ENCODE results near the gene MRGPRF.

MRGPRF gene

GRCh38 chr11:68966894-68967780 is 45.9 kb downstream of the MRGPRF start:
- TF ChIP-seq EZH2phosphoT487 (IDR thresholded peaks at IDR 0.05; ENCODE audit: low read depth) (no peak), CTCF (IDR thresholded peaks at IDR 0.05; ENCODE audit: low read depth, low read length) (no peak)

GRCh38 chr11:68965901-68966853 is 46.9 kb downstream of the MRGPRF start:
- H3K9me3 ChIP-seq (ENCODE audit: insufficient read depth, low read length): no peaks in the 10 kb centered on the region
- H3K27ac ChIP-seq (ENCODE audit: low read length): no peak overlapping the region
- TF ChIP-seq EZH2phosphoT487 (IDR thresholded peaks at IDR 0.05; ENCODE audit: low read depth): no peak
- no peak overlapping the region for H2AFZ ChIP-seq (ENCODE audit: low read depth, low read length)
- H3K4me1 ChIP-seq (ENCODE audit: low read length): no peaks in the 10 kb centered on the region
- no peaks in the 10 kb centered on the region for H3K36me3 ChIP-seq (replicated peaks; ENCODE audit: low read depth, low read length)
- no peak overlapping the region for H3K9ac ChIP-seq (ENCODE audit: low read length)
- no peak overlapping the region for H3K4me2 ChIP-seq (ENCODE audit: low read length)
- no peaks in the 10 kb centered on the region for H3K79me2 ChIP-seq (ENCODE audit: low read length)
- H3K4me3 ChIP-seq (ENCODE audit: low read length): no peak overlapping the region
- H4K20me1 ChIP-seq (ENCODE audit: insufficient read depth, low read length): no peaks in the 10 kb centered on the region
- peaks cover 24% of the 10 kb centered on the region for H3K27me3 ChIP-seq (ENCODE audit: low read depth, low read length)

More at GRCh38 chr11:68966894-68967780, 45.9 kb downstream of the MRGPRF start:
- no peak overlapping the region for H3K9ac ChIP-seq (ENCODE audit: low read length)
- peaks cover 27% of the 10 kb centered on the region for H3K27me3 ChIP-seq (ENCODE audit: low read depth, low read length)
- no peaks in the 10 kb centered on the region for H3K9me3 ChIP-seq (ENCODE audit: insufficient read depth, low read length)
- no peak overlapping the region for H3K4me2 ChIP-seq (ENCODE audit: low read length)
- no peaks in the 10 kb centered on the region for H3K4me1 ChIP-seq (ENCODE audit: low read length)
- no peak overlapping the region for H2AFZ ChIP-seq (ENCODE audit: low read depth, low read length)
- no peak overlapping the region for H3K27ac ChIP-seq (ENCODE audit: low read length)
- no peaks in the 10 kb centered on the region for H3K79me2 ChIP-seq (ENCODE audit: low read length)
- no peaks in the 10 kb centered on the region for H4K20me1 ChIP-seq (ENCODE audit: insufficient read depth, low read length)
- H3K4me3 ChIP-seq (ENCODE audit: low read length): no peak overlapping the region
- H3K36me3 ChIP-seq (replicated peaks; ENCODE audit: low read depth, low read length): no peaks in the 10 kb centered on the region

GRCh38 chr11:68963779-68964178 is 49.3 kb downstream of the MRGPRF start:
- Histone ChIP-seq H4K20me1 (ENCODE audit: insufficient read depth, low read length) (no peaks in the 10 kb centered on the region), H2AFZ (ENCODE audit: low read depth, low read length) (no peak overlapping the region), H3K4me3 (ENCODE audit: low read length) (no peak overlapping the region), H3K36me3 (replicated peaks; ENCODE audit: low read depth, low read length) (no peaks in the 10 kb centered on the region), H3K27me3 (ENCODE audit: low read depth, low read length) (peaks cover 11% of the 10 kb centered on the region; the same call in 1 of the 2 replicates), H3K9ac (ENCODE audit: low read length) (no peak overlapping the region), H3K9me3 (ENCODE audit: insufficient read depth, low read length) (no peaks in the 10 kb centered on the region), H3K79me2 (ENCODE audit: low read length) (no peaks in the 10 kb centered on the region), H3K4me1 (ENCODE audit: low read length) (no peaks in the 10 kb centered on the region), H3K4me2 (ENCODE audit: low read length) (no peak overlapping the region), H3K27ac (ENCODE audit: low read length) (no peak overlapping the region)
- no peak for TF ChIP-seq CTCF (IDR thresholded peaks at IDR 0.05; ENCODE audit: low read depth, low read length)
- TF ChIP-seq EZH2phosphoT487 (IDR thresholded peaks at IDR 0.05; ENCODE audit: low read depth): no peak

GRCh38 chr11:68962527-68963250 is 50.4 kb downstream of the MRGPRF start:
- H3K27ac ChIP-seq (ENCODE audit: low read length): no peak overlapping the region
- no peaks in the 10 kb centered on the region for H3K4me1 ChIP-seq (ENCODE audit: low read length)
- TF ChIP-seq CTCF (IDR thresholded peaks at IDR 0.05; ENCODE audit: low read depth, low read length) (no peak), EZH2phosphoT487 (IDR thresholded peaks at IDR 0.05; ENCODE audit: low read depth) (no peak)
- H3K27me3 ChIP-seq (ENCODE audit: low read depth, low read length): peaks cover 8% of the 10 kb centered on the region; the same call in 1 of the 2 replicates
- no peaks in the 10 kb centered on the region for H3K9me3 ChIP-seq (ENCODE audit: insufficient read depth, low read length)
- H2AFZ ChIP-seq (ENCODE audit: low read depth, low read length): no peak overlapping the region
- no peak overlapping the region for H3K9ac ChIP-seq (ENCODE audit: low read length)
- no peak overlapping the region for H3K4me2 ChIP-seq (ENCODE audit: low read length)
- no peaks in the 10 kb centered on the region for H4K20me1 ChIP-seq (ENCODE audit: insufficient read depth, low read length)
- no peak overlapping the region for H3K4me3 ChIP-seq (ENCODE audit: low read length)
- no peaks in the 10 kb centered on the region for H3K36me3 ChIP-seq (replicated peaks; ENCODE audit: low read depth, low read length)
- H3K79me2 ChIP-seq (ENCODE audit: low read length): no peaks in the 10 kb centered on the region

All from OCI-LY3 (cell line).